Liver (tissue), 9 donors: ENCODE measurements around the gene GRIP1. TPM values are rescaled to one million over a fixed set of nuclear protein-coding genes. Genes with fewer than 3 reads are reported as not detected.

ENCODE experiments used
- DNase-seq: peaks from one replicate; pipeline ENCODE4 v3.0.0-alpha.2; 2017; ENCODE audit warnings: low spot score
- H3K27ac ChIP-seq, 2 donors: one replicate each; pipeline ENCODE4 v1.7.0; 2013; ENCODE audit warnings: inconsistent platforms in 2 of 2, low read length in 2 of 2, control low read depth in 1 of 2, low read depth in 1 of 2, mild to moderate bottlenecking in 1 of 2
- H3K27me3 ChIP-seq, 4 donors: one replicate each; pipeline versions ENCODE4 v1.6.1 to v1.7.0; 2013; ENCODE audit warnings: low read length in 3 of 4, inconsistent platforms in 1 of 4, mild to moderate bottlenecking in 1 of 4, moderate library complexity in 1 of 4; ENCODE audit not compliant: control insufficient read depth in 4 of 4, insufficient read depth in 4 of 4
- H3K36me3 ChIP-seq, 4 donors: one replicate each; pipeline versions ENCODE4 v1.6.1 to v1.7.0; 2013; ENCODE audit warnings: low read length in 3 of 4, mild to moderate bottlenecking in 3 of 4, low read depth in 1 of 4, moderate library complexity in 1 of 4; ENCODE audit not compliant: control insufficient read depth in 4 of 4, insufficient read depth in 3 of 4
- H3K4me1 ChIP-seq, 4 donors: one replicate each; pipeline versions ENCODE4 v1.6.1 to v1.7.0; 2013; ENCODE audit warnings: low read length in 3 of 4, mild to moderate bottlenecking in 3 of 4, moderate library complexity in 1 of 4; ENCODE audit not compliant: control insufficient read depth in 4 of 4, insufficient read depth in 4 of 4
- H3K4me3 ChIP-seq, 3 donors: one replicate each; pipeline versions ENCODE4 v1.6.1 to v1.7.0; 2013; ENCODE audit warnings: low read length in 3 of 3, control low read depth in 1 of 3, low read depth in 1 of 3, mild to moderate bottlenecking in 1 of 3
- H3K9ac ChIP-seq, 2 donors: one replicate each; pipeline ENCODE4 v1.7.0; 2013; ENCODE audit warnings: low read length in 2 of 2, mild to moderate bottlenecking in 2 of 2, moderate library complexity in 2 of 2, control low read depth in 1 of 2, low read depth in 1 of 2
- H3K9me3 ChIP-seq, 4 donors: one replicate each; pipeline versions ENCODE4 v1.6.1 to v1.7.0; 2013; ENCODE audit warnings: low read length in 3 of 4; ENCODE audit not compliant: control insufficient read depth in 4 of 4
- ATF3 ChIP-seq: IDR thresholded peaks from 2 replicates; pipeline ENCODE4 v1.6.1; 2016; ENCODE audit warnings: antibody characterized with exemption
- CTCF ChIP-seq: fragments of 150-350 bp; IDR thresholded peaks from 2 replicates; pipeline ENCODE4 v1.5.1; 2017; ENCODE audit warnings: improper control_type of control experiment, low read depth, low read length; ENCODE audit not compliant: missing input control
- EGR1 ChIP-seq, 2 donors: IDR thresholded peaks; 2 replicates each; pipeline ENCODE4 v1.6.1; 2016 to 2018; ENCODE audit warnings: antibody characterized with exemption in 2 of 2, low read depth in 2 of 2
- FOXA1 ChIP-seq: IDR thresholded peaks from 2 replicates; pipeline ENCODE4 v1.6.1; 2016; ENCODE audit warnings: antibody characterized with exemption
- FOXA2 ChIP-seq: IDR thresholded peaks from 2 replicates; pipeline ENCODE4 v1.6.1; 2016; ENCODE audit warnings: antibody characterized with exemption
- GABPA ChIP-seq, 2 donors: IDR thresholded peaks in 1 of 2; conservative IDR thresholded peaks in 1 of 2; 2 replicates each; pipeline ENCODE4 v1.6.1; 2016; ENCODE audit warnings: antibody characterized with exemption in 2 of 2, mild to moderate bottlenecking in 1 of 2, moderate library complexity in 1 of 2
- HNF4A ChIP-seq, 2 donors: conservative IDR thresholded peaks; 2 replicates each; pipeline ENCODE4 v1.6.1; 2016; ENCODE audit warnings: antibody characterized with exemption in 2 of 2, mild to moderate bottlenecking in 2 of 2
- HNF4G ChIP-seq: IDR thresholded peaks from 2 replicates; pipeline ENCODE4 v1.6.1; 2016; ENCODE audit warnings: antibody characterized with exemption
- JUND ChIP-seq, 2 donors: IDR thresholded peaks; 2 replicates each; pipeline ENCODE4 v1.6.1; 2016; ENCODE audit warnings: antibody characterized with exemption in 2 of 2
- MAX ChIP-seq: IDR thresholded peaks from 2 replicates; pipeline ENCODE4 v1.6.1; 2016; ENCODE audit warnings: antibody characterized with exemption
- NR2F2 ChIP-seq: IDR thresholded peaks from 2 replicates; pipeline ENCODE4 v1.6.1; 2016; ENCODE audit warnings: antibody characterized with exemption
- RAD21 ChIP-seq, 2 donors: IDR thresholded peaks; 2 replicates each; pipeline ENCODE4 v1.6.1; 2016; ENCODE audit warnings: antibody characterized with exemption in 2 of 2, mild to moderate bottlenecking in 2 of 2
- REST ChIP-seq: IDR thresholded peaks from 2 replicates; pipeline ENCODE4 v1.6.1; 2016; ENCODE audit warnings: antibody characterized with exemption, mild to moderate bottlenecking
- RXRA ChIP-seq, 2 donors: IDR thresholded peaks; 2 replicates each; pipeline ENCODE4 v1.6.1; 2017 to 2018; ENCODE audit warnings: antibody characterized with exemption in 2 of 2, mild to moderate bottlenecking in 1 of 2
- SP1 ChIP-seq: IDR thresholded peaks from 2 replicates; pipeline ENCODE4 v1.6.1; 2018; ENCODE audit warnings: antibody characterized with exemption, mild to moderate bottlenecking
- TAF1 ChIP-seq: conservative IDR thresholded peaks from 2 replicates; pipeline ENCODE4 v1.6.1; 2016; ENCODE audit warnings: antibody characterized with exemption, mild to moderate bottlenecking
- YY1 ChIP-seq: IDR thresholded peaks from 2 replicates; pipeline ENCODE4 v1.6.1; 2016; ENCODE audit warnings: antibody characterized with exemption, mild to moderate bottlenecking
- WGBS: extraction: QIAGEN DNeasy Blood & Tissue Kit; methylation state at CpG from one replicate; pipeline ENCODE4 v1.1.7; 2013; 5-methylcytosine and 5-hydroxymethylcytosine counted together
- polyA plus RNA-seq, 2 donors: library from polyadenylated mRNA; stranded (reverse) in 1 of 2; unstranded in 1 of 2; fragments of 200-250 nt in 1 of 2; fragments of >200 nt in 1 of 2; fragmentation: Nextera tagmentation in 1 of 2; extraction: Ambion mirVana in 1 of 2; gene quantifications; one replicate each; pipeline versions ENCODE4 v1.2.1 to v1.2.3, GENCODE V29; 2013 to 2015
- total RNA-seq, 2 donors: library from RNA; depleted of rRNA; stranded (reverse); fragments of >200 nt; gene quantifications; one replicate each; pipeline ENCODE4 v1.2.3, GENCODE V29; 2014
- TF ChIP-seq, protein P1 (sequence below): IDR thresholded peaks from 2 replicates; pipeline ENCODE4 v1.6.1; 2016; ENCODE audit warnings: antibody characterized with exemption
- donor health status: healthy.
- donor health status: healthy.
- donor health status: healthy.
- donor health status: healthy.
- donor health status: healthy.

The GRIP1 gene
- total and polyA plus RNA-seq, 4 donors = 0.05 to 1.5 (median 0.24) TPM

- H3K9me3 ChIP-seq = no peaks in the 10 kb centered on the region
- DNase-seq = no peak
- no peaks in the 10 kb centered on the region for H3K36me3 ChIP-seq
- TF ChIP-seq REST (no peak), NR2F2 (no peak), ATF3 (no peak), FOXA1 (no peak), FOXA2 (no peak), TAF1 (no peak), MAX (no peak), RXRA (IDR thresholded peaks at IDR 0.05) (no peak), GABPA (IDR thresholded peaks at IDR 0.05 in 1 of 2, conservative IDR thresholded peaks at IDR 0.05 in 1 of 2) (no peak), CTCF (no peak), YY1 (no peak), RAD21 (IDR thresholded peaks at IDR 0.05) (no peak), SP1 (no peak), HNF4A (conservative IDR thresholded peaks at IDR 0.05) (no peak), JUND (IDR thresholded peaks at IDR 0.05) (no peak), EGR1 (IDR thresholded peaks at IDR 0.05; ENCODE audit: low read depth in 2 of 2) (no peak)
- TF ChIP-seq, protein P1, sequence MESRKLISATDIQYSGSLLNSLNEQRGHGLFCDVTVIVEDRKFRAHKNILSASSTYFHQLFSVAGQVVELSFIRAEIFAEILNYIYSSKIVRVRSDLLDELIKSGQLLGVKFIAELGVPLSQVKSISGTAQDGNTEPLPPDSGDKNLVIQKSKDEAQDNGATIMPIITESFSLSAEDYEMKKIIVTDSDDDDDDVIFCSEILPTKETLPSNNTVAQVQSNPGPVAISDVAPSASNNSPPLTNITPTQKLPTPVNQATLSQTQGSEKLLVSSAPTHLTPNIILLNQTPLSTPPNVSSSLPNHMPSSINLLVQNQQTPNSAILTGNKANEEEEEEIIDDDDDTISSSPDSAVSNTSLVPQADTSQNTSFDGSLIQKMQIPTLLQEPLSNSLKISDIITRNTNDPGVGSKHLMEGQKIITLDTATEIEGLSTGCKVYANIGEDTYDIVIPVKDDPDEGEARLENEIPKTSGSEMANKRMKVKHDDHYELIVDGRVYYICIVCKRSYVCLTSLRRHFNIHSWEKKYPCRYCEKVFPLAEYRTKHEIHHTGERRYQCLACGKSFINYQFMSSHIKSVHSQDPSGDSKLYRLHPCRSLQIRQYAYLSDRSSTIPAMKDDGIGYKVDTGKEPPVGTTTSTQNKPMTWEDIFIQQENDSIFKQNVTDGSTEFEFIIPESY = no peak
- no peaks in the 10 kb centered on the region for H3K27me3 ChIP-seq
- no peak overlapping the region for H3K27ac ChIP-seq
- H3K4me3 ChIP-seq = no peak overlapping the region
- no peak overlapping the region for H3K9ac ChIP-seq
- 51% methylated on average over 2 of the region's 2 CpGs for WGBS
- no peaks in the 10 kb centered on the region for H3K4me1 ChIP-seq
These were observed 17.5 kb downstream of the GRIP1 start for GRCh38 chr12:66661357-66661756.

GRCh38 chr12:66653796-66654195 lies 25.1 kb downstream of the GRIP1 start:
- Histone ChIP-seq H3K9ac (no peak overlapping the region), H3K4me3 (no peak overlapping the region), H3K27me3 (no peaks in the 10 kb centered on the region), H3K36me3 (no peaks in the 10 kb centered on the region), H3K9me3 (no peaks in the 10 kb centered on the region), H3K27ac (no peak overlapping the region), H3K4me1 (no peaks in the 10 kb centered on the region)
- TF ChIP-seq JUND (IDR thresholded peaks at IDR 0.05) (no peak), HNF4G (no peak), EGR1 (IDR thresholded peaks at IDR 0.05; ENCODE audit: low read depth in 2 of 2) (no peak), CTCF (no peak), GABPA (IDR thresholded peaks at IDR 0.05 in 1 of 2, conservative IDR thresholded peaks at IDR 0.05 in 1 of 2) (no peak)
- 30% methylated on average over 1 of the region's 1 CpG for WGBS
- no peak for DNase-seq
